GM12801 (cell line): ENCODE results near the gene TXNDC11.

Experiments
- CTCF ChIP-seq: IDR thresholded peaks from one replicate; pipeline ENCODE4 v1.5.1; 2011; ENCODE audit warnings: control low read depth; ENCODE audit not compliant: insufficient read length; ENCODE audit errors: extremely low read depth

Gene TXNDC11

GRCh38 chr16:11642765-11643116, 99.9 kb downstream of the TXNDC11 start:
- TF ChIP-seq CTCF = no peak

- TF ChIP-seq CTCF = no peak
Observed at GRCh38 chr16:11640987-11641817, 101.5 kb downstream of the TXNDC11 start.

GRCh38 chr16:11639925-11640899, 102.4 kb downstream of the TXNDC11 start:
- no peak for TF ChIP-seq CTCF

GRCh38 chr16:11639008-11639562, 103.6 kb downstream of the TXNDC11 start:
- TF ChIP-seq CTCF = no peak

- no peak for TF ChIP-seq CTCF
Observed at GRCh38 chr16:11638140-11638539, 104.5 kb downstream of the TXNDC11 start.

GRCh38 chr16:11637320-11637719, 105.3 kb downstream of the TXNDC11 start:
- no peak for TF ChIP-seq CTCF

- no peak for TF ChIP-seq CTCF
Observed at GRCh38 chr16:11636172-11636721, 106.4 kb downstream of the TXNDC11 start.
